Chondrocyte (in vitro differentiated cells): ENCODE measurements around the gene GALC. TPM values are rescaled to one million over a fixed set of nuclear protein-coding genes. Genes with fewer than 3 reads are reported as not detected.

Source experiments
- DNase-seq: peaks from one replicate; pipeline ENCODE4 v3.0.0; 2021; ENCODE audit warnings: mixed read lengths, low spot score
- H3K27ac Mint-ChIP-seq: one replicate; pipeline ENCODE4 v1.8.0; 2021; ENCODE audit warnings: mild to moderate bottlenecking, moderate library complexity, mixed read lengths; ENCODE audit not compliant: unreplicated experiment
- H3K27me3 Mint-ChIP-seq: 2 replicates; pipeline ENCODE4 v1.8.0; 2021; ENCODE audit warnings: low read depth, mixed read lengths
- H3K36me3 Mint-ChIP-seq: 2 replicates; pipeline ENCODE4 v1.8.0; 2021; ENCODE audit warnings: low read depth, mixed read lengths
- H3K4me1 Mint-ChIP-seq: 2 replicates; pipeline ENCODE4 v1.8.0; 2021; ENCODE audit warnings: low read depth, mild to moderate bottlenecking, mixed read lengths
- H3K4me3 Mint-ChIP-seq: one replicate; pipeline ENCODE4 v1.8.0; 2021; ENCODE audit warnings: mild to moderate bottlenecking, moderate library complexity, mixed read lengths; ENCODE audit not compliant: unreplicated experiment
- H3K9me3 Mint-ChIP-seq: 2 replicates; pipeline ENCODE4 v1.8.0; 2021; ENCODE audit warnings: low read depth, mixed read lengths
- total RNA-seq: library from RNA; stranded (reverse); gene quantifications from 3 replicates; pipeline ENCODE4 v1.2.1, GENCODE V29; 2021
- TF ChIP-seq, protein P1 (sequence below): fragments of 200-600 bp; sonication (generic); IDR thresholded peaks from 2 replicates; pipeline ENCODE4 v1.5.0; 2021; ENCODE audit warnings: antibody characterized with exemption, mild to moderate bottlenecking, moderate library complexity

The GALC gene
- total RNA-seq, 1 donor from 2014 or later, result 12.3 TPM

DNA sequence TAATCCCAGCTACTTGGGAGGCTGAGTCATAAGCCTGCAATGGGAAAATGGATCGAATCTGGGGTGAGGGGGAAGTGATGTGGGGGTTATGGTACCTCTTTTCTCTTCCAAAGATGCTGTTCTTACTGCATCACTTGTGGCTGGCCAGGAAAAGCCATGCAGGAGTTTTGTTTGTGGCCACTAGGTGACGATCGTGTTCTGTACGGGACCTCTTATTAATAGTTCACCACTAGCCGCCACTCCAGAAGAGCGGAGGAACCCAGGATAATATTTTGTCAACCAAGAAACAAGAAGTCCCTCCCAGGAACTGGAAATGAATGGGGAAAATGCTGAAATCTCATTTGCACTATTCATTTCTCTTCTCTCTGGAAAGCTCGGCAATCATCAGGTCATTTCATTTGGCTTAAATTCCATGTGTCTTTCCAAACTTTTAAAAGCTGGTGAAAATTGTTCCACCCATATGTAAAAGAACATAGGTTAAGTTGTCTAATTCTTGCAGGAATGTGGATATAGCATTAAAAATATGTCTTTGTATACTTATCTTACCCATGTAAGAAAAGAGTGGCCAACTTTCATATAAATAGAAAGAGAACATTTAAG is 20.9 kb upstream of the GALC start:
- Mint-ChIP-seq H3K36me3 (no peaks in the 10 kb centered on the region), H3K27ac (no peak overlapping the region), H3K4me1 (no peaks in the 10 kb centered on the region), H3K27me3 (peaks cover 11% of the 10 kb centered on the region), H3K9me3 (no peaks in the 10 kb centered on the region), H3K4me3 (no peak overlapping the region)
- TF ChIP-seq, protein P1, sequence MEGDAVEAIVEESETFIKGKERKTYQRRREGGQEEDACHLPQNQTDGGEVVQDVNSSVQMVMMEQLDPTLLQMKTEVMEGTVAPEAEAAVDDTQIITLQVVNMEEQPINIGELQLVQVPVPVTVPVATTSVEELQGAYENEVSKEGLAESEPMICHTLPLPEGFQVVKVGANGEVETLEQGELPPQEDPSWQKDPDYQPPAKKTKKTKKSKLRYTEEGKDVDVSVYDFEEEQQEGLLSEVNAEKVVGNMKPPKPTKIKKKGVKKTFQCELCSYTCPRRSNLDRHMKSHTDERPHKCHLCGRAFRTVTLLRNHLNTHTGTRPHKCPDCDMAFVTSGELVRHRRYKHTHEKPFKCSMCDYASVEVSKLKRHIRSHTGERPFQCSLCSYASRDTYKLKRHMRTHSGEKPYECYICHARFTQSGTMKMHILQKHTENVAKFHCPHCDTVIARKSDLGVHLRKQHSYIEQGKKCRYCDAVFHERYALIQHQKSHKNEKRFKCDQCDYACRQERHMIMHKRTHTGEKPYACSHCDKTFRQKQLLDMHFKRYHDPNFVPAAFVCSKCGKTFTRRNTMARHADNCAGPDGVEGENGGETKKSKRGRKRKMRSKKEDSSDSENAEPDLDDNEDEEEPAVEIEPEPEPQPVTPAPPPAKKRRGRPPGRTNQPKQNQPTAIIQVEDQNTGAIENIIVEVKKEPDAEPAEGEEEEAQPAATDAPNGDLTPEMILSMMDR, result peak; percentile 88
- no peak for DNase-seq

- Mint-ChIP-seq H3K27ac (no peak overlapping the region), H3K9me3 (no peaks in the 10 kb centered on the region), H3K27me3 (peaks cover 11% of the 10 kb centered on the region), H3K4me1 (no peaks in the 10 kb centered on the region), H3K4me3 (no peak overlapping the region), H3K36me3 (no peaks in the 10 kb centered on the region)
- TF ChIP-seq, protein P1, result no peak
- no peak for DNase-seq
These were observed 19.5 kb upstream of the GALC start for GRCh38 chr14:88012495-88012894.

GRCh38 chr14:88010331-88010730 is 17.3 kb upstream of the GALC start:
- Mint-ChIP-seq H3K36me3 (no peaks in the 10 kb centered on the region), H3K9me3 (no peaks in the 10 kb centered on the region), H3K4me3 (no peak overlapping the region), H3K27me3 (peaks cover 5% of the 10 kb centered on the region), H3K27ac (no peak overlapping the region), H3K4me1 (no peaks in the 10 kb centered on the region)
- DNase-seq, result no peak
- TF ChIP-seq, protein P1, result no peak

DNA sequence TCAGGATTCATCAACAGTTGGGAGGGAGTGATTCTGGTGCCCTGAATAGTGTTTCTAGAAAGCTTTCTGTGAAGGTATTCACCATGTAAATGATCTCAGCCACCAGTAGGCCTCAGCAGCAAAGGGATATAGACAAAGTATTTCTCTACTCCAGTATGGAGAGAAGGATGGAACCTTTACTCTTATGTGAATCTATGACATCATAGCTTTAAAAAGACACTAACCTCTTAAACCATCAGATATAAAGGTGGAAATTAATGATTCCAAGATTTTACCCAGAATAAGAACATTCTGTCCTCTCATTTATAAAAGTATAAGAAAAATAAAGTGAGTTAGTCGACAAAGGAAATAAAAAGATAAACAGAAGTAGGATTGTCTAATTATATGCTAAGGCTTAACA is 16.5 kb upstream of the GALC start:
- Mint-ChIP-seq H3K27me3 (peaks cover 5% of the 10 kb centered on the region), H3K27ac (no peak overlapping the region), H3K9me3 (no peaks in the 10 kb centered on the region), H3K4me1 (no peaks in the 10 kb centered on the region), H3K4me3 (no peak overlapping the region), H3K36me3 (no peaks in the 10 kb centered on the region)
- no peak for DNase-seq
- TF ChIP-seq, protein P1, result no peak

DNA sequence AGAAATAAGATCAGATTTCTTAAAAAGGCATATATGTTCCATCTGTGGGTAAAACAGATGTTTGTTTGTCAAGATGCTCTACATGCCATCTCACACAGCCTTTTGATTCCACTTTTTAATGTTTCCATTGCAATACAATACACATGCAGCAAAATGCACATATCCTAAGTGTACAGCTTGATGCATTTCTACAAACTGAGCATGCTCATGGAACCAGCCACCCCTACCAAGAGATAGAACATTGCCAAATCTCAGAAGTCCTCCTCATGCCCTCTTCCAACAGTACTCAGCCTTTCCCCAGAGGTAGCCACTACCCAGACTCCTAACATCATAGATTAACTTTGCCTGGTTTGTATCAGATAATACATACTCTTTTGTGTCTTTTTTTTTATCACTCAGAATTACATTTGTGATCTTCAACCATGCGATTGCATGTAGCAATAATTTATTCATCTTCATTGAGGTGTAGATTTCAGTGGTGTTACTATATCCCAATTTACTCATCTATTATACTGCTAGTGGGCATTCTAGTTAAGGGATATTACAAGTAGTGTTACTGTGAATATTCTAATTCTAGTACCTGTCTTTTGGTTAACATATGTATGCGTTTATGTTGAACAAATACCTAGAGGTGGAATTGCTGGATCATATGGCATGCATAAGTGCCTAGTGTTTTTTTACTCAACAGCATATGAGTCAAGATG is 15.2 kb upstream of the GALC start:
- no peak overlapping the region for H3K4me3 Mint-ChIP-seq
- peaks cover 5% of the 10 kb centered on the region for H3K27me3 Mint-ChIP-seq
- no peaks in the 10 kb centered on the region for H3K9me3 Mint-ChIP-seq
- H3K27ac Mint-ChIP-seq, result no peak overlapping the region
- TF ChIP-seq, protein P1, result no peak
- H3K4me1 Mint-ChIP-seq, result no peaks in the 10 kb centered on the region
- no peak for DNase-seq
- H3K36me3 Mint-ChIP-seq, result no peaks in the 10 kb centered on the region
